B cell (primary cell): ENCODE measurements around the gene RAI1. TPM values are rescaled to one million over a fixed set of nuclear protein-coding genes. Genes with fewer than 3 reads are reported as not detected.
A peak's percentile ranks its signal among the peaks of the same experiment; 100 is the strongest.

Experiments
- ATAC-seq: fragments of 200-7000 bp; cut with Tn5 transposase; one replicate; pipeline ENCODE4 v1.10.0; 2021; ENCODE audit warnings: low read depth, mild to moderate bottlenecking, moderate number of reproducible peaks, moderate library complexity
- CTCF ChIA-PET: fragments of 350-600 bp; sonication (Branson Sonifier 250); formaldehyde crosslinking; loops from one replicate; lab custom pipeline; 2021; ENCODE audit warnings: antibody characterized with exemption, inconsistent platforms; lab: Charles Lee
- POLR2A ChIA-PET: fragments of 350-600 bp; sonication (Branson Sonifier 250); formaldehyde crosslinking; loops from one replicate; lab custom pipeline; 2021; ENCODE audit warnings: antibody characterized with exemption; lab: Charles Lee
- DNase-seq: peaks from one replicate; pipeline ENCODE4 v3.0.0; 2013
- H2AFZ ChIP-seq: 2 replicates; pipeline ENCODE4 v1.6.1; 2012; ENCODE audit warnings: mild to moderate bottlenecking, low read depth, low read length; ENCODE audit not compliant: insufficient read depth, poor library complexity, severe bottlenecking
- H3K27ac ChIP-seq, 2 donors: 1 replicate in 1 of 2; 2 replicates in 1 of 2; pipeline ENCODE4 v1.5.1; 2012 to 2013; ENCODE audit warnings: low read length in 2 of 2, mild to moderate bottlenecking in 2 of 2, moderate library complexity in 1 of 2
- H3K27me3 ChIP-seq, 4 experiments: fragments of 200-600 bp in 1 of 4; sonication (generic) in 1 of 4; replicated peaks in 1 of 4; 1 replicate in 2 of 4; 2 replicates in 2 of 4; pipeline versions ENCODE4 v1.6.1 to v1.7.0; 2013 to 2016; ENCODE audit warnings: low read length in 3 of 4, mild to moderate bottlenecking in 2 of 4, mixed read lengths in 1 of 4, moderate library complexity in 1 of 4; ENCODE audit not compliant: insufficient read depth in 4 of 4, control insufficient read depth in 3 of 4; ENCODE audit errors: control extremely low read depth in 1 of 4
- H3K36me3 ChIP-seq, 2 experiments: replicated peaks in 1 of 2; 1 replicate in 1 of 2; 2 replicates in 1 of 2; pipeline versions ENCODE4 v1.6.1 to v1.7.1; 2013; ENCODE audit warnings: low read length in 1 of 2; ENCODE audit not compliant: insufficient read depth in 2 of 2, control insufficient read depth in 1 of 2; ENCODE audit errors: control extremely low read depth in 1 of 2, extremely low read depth in 1 of 2
- H3K4me1 ChIP-seq, 2 donors: fragments of 200-600 bp in 1 of 2; sonication (generic) in 1 of 2; 1 replicate in 1 of 2; 2 replicates in 1 of 2; pipeline versions ENCODE4 v1.5.1 to v1.6.1; 2013 to 2017; ENCODE audit warnings: low read length in 2 of 2; ENCODE audit not compliant: control insufficient read depth in 2 of 2, insufficient read depth in 2 of 2
- H3K4me2 ChIP-seq: replicated peaks from 2 replicates; pipeline ENCODE3; 2012; ENCODE audit warnings: mild to moderate bottlenecking, low read depth, low read length; ENCODE audit not compliant: poor library complexity, severe bottlenecking
- H3K4me3 ChIP-seq, 5 experiments: fragments of 200-600 bp in 1 of 5; sonication (generic) in 1 of 5; 1 replicate in 3 of 5; 2 replicates in 2 of 5; pipeline versions ENCODE4 v1.5.1 to v1.7.0; 2011 to 2016; ENCODE audit warnings: low read length in 4 of 5, mild to moderate bottlenecking in 4 of 5, low read depth in 2 of 5, control low read depth in 1 of 5, moderate library complexity in 1 of 5; ENCODE audit not compliant: insufficient read depth in 1 of 5; ENCODE audit errors: control extremely low read depth in 1 of 5, extremely low read depth in 1 of 5
- H3K79me2 ChIP-seq: fragments of 200-600 bp; sonication (generic); one replicate; pipeline ENCODE4 v1.6.0; 2016; ENCODE audit warnings: low read length; ENCODE audit not compliant: control insufficient read depth, insufficient read depth
- H3K9ac ChIP-seq: fragments of 200-600 bp; sonication (generic); 2 replicates; pipeline ENCODE4 v1.6.1; 2017; ENCODE audit warnings: mild to moderate bottlenecking, low read length, moderate library complexity
- H3K9me3 ChIP-seq, 3 donors: one replicate each; pipeline versions ENCODE4 v1.6.1 to v1.7.1; 2013; ENCODE audit warnings: low read length in 2 of 3; ENCODE audit not compliant: control insufficient read depth in 2 of 3, insufficient read depth in 1 of 3; ENCODE audit errors: control extremely low read depth in 1 of 3
- H4K20me1 ChIP-seq: 2 replicates; pipeline ENCODE4 v1.6.0; 2012; ENCODE audit warnings: mild to moderate bottlenecking, low read length; ENCODE audit not compliant: insufficient read depth, control insufficient read depth, poor library complexity, severe bottlenecking
- H3K27ac Mint-ChIP-seq: one replicate; pipeline ENCODE4 v1.8.0; 2021; ENCODE audit warnings: mixed read lengths
- H3K27me3 Mint-ChIP-seq: one replicate; pipeline ENCODE4 v1.8.0; 2021; ENCODE audit warnings: mixed read lengths
- H3K4me1 Mint-ChIP-seq: one replicate; pipeline ENCODE4 v1.8.0; 2021; ENCODE audit warnings: mixed read lengths
- H3K4me3 Mint-ChIP-seq: one replicate; pipeline ENCODE4 v1.8.0; 2021; ENCODE audit warnings: mixed read lengths
- H3K9me3 Mint-ChIP-seq: one replicate; pipeline ENCODE4 v1.8.0; 2022; ENCODE audit warnings: mixed read lengths; ENCODE audit not compliant: insufficient read depth
- CTCF ChIP-seq: fragments of 200-600 bp; IDR thresholded peaks from one replicate; pipeline ENCODE4 v1.8.0; 2022; ENCODE audit warnings: antibody characterized with exemption, mild to moderate bottlenecking
- EZH2 ChIP-seq: IDR thresholded peaks from 2 replicates; pipeline ENCODE4 v1.6.1; 2012; ENCODE audit warnings: borderline replicate concordance, low read depth, mild to moderate bottlenecking, moderate library complexity, low read length; ENCODE audit not compliant: insufficient read depth, poor library complexity, severe bottlenecking
- WGBS: methylation state at CpG from one replicate; pipeline ENCODE4 v1.1.5; 2013; ENCODE audit warnings: missing lambda C conversion rate; ENCODE audit not compliant: insufficient coverage; 5-methylcytosine and 5-hydroxymethylcytosine counted together
- intact Hi-C: fragments of 100-400 bp; cut with micrococcal nuclease; formaldehyde crosslinking; loops from one replicate; pipeline ENCODE4 v1.10.0; 2022
- polyA plus RNA-seq: library from polyadenylated mRNA; depleted of rRNA; stranded (reverse); fragments of >200 nt; gene quantifications from 2 replicates; pipeline ENCODE4 v1.2.3, GENCODE V29; 2012
- total RNA-seq, 2 donors: library from RNA; stranded (reverse); fragments of 120-200 nt in 1 of 2; gene quantifications; 1 replicate in 1 of 2; 2 replicates in 1 of 2; pipeline versions ENCODE4 v1.2.3 to v1.2.4, GENCODE V29; 2013 to 2022

The RAI1 gene
- total and polyA plus RNA-seq, 2 donors (not counting 1 experiment from before 2014, with no cell fraction given) = 4.7 to 34.0 TPM

- H3K4me1 Mint-ChIP-seq = peaks cover 7% of the 10 kb centered on the region
- peak overlapping the region; percentile 26 for H3K27ac Mint-ChIP-seq
- no peaks in the 10 kb centered on the region for H3K27me3 Mint-ChIP-seq
Measured at GRCh38 chr17:17808706-17809432, 127.6 kb downstream of the RAI1 start.

More at GRCh38 chr17:17808706-17809432, 127.6 kb downstream of the RAI1 start:
- POLR2A ChIA-PET = interaction anchor here (1.0 kb wide), 1 partner anchor 125 kb away, joined by 3 read pairs; no protein-coding TSS in a partner anchor
- H3K27me3 ChIP-seq = no peaks in the 10 kb centered on the region
- DNase-seq (no peak), ATAC-seq (no peak)
- H3K36me3 ChIP-seq = peaks cover 0 to 9% of the 10 kb centered on the region in 2 experiments
- CTCF ChIA-PET = interaction anchor here (1.4 to 2.1 kb wide), 5 partner anchors 24 to 129 kb away, joined by 4 to 8 read pairs (median 6); no protein-coding TSS in a partner anchor
- H3K4me1 ChIP-seq = peaks cover 0 to 9% of the 10 kb centered on the region in 2 donors
- H3K27ac ChIP-seq = no peak overlapping the region
- H4K20me1 ChIP-seq = peaks cover 14% of the 10 kb centered on the region
- WGBS = 61% methylated on average over 6 of the region's 15 CpGs
- intact Hi-C loops = no loop called here
- no peak overlapping the region for H3K4me2 ChIP-seq
- no peak overlapping the region for H2AFZ ChIP-seq
- H3K79me2 ChIP-seq = no peaks in the 10 kb centered on the region
- no peaks in the 10 kb centered on the region for H3K9me3 ChIP-seq
- TF ChIP-seq CTCF (no peak), EZH2 (no peak)
- Mint-ChIP-seq H3K4me3 (no peak overlapping the region), H3K9me3 (no peaks in the 10 kb centered on the region)
- no peak overlapping the region for H3K4me3 ChIP-seq
- H3K9ac ChIP-seq = no peak overlapping the region
